Stimulated activated CD8-positive, alpha-beta memory T cell treated with anti-CD3 and anti-CD28 coated beads, Interleukin-2, amount 100 ng/mL, for 1 hour (primary cell): ENCODE results near the gene EHD2.
"Not testable (repeated sequence)": the region's sequence is repeated elsewhere in the genome, so short reads cannot be mapped to it uniquely, and the experiment has no call there.

Experiments used
- DNase-seq, 2 donors: peaks; one replicate each; pipeline ENCODE4 v3.0.0-alpha.2; 2020; ENCODE audit warnings: low read depth in 2 of 2

The EHD2 gene

DNA sequence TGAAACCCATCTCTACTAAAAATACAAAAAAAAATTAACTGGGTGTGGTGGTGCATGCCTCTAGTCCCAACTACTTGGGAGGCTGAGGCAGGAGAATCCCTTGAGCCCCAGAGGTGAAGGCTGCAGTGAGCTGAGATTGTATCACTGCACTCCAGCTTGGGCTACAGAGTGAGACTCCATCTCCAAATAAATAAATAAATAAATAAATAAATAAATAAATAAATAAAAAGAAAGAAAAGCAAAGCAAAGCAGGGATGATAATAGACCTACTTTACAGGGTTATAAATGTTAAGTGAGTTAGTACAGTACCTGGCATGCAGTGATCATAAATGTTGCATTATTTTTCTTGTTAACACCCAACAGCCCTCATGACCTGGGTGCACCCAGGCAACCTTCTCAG is 1.6 kb downstream of the EHD2 start:
- DNase-seq = not testable (repeated sequence)

DNA sequence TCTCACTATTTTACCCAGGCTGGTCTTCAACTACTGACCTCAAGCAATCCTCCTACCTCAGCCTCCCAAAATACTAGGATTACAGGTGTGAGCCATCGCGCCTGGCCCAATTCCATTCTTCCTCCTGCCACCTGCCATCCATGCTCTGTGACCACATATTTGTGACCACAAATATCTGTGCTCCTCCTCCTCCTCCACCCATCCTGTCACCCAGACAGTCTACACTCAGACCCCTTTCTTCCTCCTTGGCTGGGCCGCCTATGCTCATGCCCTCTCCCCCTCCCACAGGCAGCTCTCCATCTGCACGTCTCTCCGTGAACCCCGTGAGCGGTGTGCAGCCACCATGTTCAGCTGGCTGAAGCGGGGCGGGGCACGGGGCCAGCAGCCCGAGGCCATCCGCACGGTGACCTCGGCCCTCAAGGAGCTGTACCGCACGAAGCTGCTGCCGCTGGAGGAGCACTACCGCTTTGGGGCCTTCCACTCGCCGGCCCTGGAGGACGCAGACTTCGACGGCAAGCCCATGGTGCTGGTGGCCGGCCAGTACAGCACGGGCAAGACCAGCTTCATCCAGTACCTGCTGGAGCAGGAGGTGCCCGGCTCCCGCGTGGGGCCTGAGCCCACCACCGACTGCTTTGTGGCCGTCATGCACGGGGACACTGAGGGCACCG is 3.2 kb downstream of the EHD2 start:
- DNase-seq = no peak

DNA sequence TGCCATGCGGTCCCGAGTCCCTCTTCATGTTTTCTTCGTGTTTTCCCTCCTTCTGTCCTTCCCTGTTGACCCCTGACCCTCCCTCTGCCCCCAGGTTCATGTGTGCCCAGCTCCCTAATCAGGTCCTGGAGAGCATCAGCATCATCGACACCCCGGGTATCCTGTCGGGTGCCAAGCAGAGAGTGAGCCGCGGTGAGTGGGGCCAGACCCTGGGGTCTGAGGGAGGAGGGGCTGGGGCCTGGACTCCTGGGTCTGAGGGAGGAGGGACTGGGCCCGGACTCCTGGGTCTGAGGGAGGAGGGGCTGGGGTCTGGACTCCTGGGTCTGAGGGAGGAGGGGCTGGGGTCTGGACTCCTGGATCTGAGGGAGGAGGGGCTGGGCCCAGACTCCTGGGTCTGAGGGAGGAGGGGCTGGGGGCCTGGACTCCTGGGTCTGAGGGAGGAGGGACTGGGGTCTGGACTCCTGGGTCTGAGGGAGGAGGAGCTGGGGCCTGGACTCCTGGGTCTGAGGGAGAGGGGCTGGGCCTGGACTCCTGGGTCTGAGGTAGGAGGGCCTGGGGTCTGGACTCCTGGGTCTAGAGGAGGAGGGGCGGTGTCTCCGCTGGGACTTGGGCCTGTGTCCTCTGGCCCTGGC is 5.3 kb downstream of the EHD2 start:
- DNase-seq = not testable (repeated sequence)

DNA sequence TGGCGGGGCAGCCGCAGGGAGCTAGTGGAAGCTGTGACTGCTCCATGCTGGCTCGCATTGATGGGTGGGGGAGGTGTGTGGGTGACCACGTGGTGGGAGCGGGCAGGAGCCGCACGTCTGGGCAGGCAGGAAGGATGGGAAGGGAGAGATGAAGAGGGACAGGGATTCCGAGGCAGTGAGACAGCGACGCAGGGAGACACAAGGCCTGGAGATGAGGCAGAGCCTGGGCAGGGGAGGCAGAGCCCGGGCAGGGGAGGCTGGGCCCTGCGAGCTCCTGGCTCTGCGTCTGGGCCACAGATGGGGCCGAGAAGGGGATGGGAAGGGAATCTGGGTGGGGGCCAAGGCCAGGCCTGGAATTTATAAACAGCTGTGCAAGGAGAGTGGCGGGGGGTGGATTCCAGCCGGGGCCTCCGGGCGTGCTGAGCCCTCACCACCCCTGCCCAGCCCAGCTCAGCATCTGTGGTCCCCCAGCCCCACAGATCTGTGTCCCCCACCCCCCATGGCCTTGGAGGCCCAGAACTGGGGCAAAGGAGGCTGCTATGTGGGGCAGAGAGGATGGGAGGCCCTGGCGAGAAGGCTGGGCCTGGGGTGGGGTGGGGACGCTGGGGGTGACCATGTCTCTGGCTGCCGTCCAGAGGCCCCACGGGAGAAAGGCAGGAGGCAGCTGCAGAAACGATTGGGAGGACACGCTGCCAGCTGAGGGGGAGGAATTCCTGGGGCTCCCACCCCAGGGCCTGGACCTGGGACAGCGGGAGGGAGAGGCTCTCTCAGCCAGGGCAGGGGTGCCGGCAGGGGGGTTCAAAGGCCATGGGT is 6.0 kb downstream of the EHD2 start:
- no peak for DNase-seq

DNA sequence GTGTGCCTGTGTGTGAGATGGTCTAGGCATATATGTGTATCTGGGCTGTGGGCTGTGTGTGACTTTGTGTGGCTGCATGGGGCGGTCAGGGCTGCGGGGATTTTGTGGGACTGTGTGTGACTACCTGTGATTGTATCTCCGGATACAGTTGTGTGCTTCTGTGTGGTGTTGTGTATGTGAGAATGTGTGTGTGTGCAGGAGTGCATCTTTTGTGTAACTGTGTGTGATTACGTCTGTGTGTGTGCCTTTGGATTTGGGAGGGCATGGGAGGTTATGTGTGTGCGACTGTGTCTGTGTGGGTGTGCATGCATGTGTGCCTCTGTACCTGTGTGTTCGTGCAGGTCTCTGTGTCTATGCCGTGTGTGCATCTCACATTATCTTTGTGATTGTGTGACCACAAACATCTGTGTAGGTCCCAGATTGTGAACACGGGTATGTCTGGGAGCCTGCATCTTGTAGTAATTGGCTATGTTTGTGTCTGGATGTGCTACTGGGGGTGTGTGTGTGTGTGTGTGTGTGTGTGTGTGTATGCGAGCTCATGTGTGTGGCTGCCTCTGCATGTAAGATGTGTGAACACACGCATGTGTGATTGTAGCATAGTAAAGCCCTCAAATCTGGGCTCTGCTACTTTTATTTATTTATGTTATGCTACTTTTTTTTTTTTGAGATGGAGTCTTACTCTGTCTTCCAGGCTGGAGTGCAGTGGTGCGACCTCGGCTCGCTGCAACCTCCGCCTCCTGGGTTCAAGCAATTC is 7.6 kb downstream of the EHD2 start:
- no peak for DNase-seq

DNA sequence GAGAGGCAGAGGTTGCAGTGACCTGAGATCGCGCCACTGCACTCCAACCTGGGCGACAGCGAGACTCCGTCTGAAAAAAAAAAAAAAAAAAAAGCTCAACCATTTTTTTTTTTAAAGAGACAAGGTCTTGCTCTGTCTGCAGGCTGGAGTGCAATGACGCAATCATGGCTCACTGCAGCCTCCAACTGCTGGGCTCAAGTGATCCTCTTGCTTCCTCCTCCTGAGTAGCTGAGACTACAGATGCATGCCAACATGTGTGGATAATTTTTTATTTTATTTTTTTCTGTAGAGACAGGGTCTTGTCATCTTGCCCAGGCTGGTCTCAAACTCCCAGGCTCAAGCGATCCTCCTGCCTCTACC is 10.3 kb downstream of the EHD2 start:
- DNase-seq = no peak

DNA sequence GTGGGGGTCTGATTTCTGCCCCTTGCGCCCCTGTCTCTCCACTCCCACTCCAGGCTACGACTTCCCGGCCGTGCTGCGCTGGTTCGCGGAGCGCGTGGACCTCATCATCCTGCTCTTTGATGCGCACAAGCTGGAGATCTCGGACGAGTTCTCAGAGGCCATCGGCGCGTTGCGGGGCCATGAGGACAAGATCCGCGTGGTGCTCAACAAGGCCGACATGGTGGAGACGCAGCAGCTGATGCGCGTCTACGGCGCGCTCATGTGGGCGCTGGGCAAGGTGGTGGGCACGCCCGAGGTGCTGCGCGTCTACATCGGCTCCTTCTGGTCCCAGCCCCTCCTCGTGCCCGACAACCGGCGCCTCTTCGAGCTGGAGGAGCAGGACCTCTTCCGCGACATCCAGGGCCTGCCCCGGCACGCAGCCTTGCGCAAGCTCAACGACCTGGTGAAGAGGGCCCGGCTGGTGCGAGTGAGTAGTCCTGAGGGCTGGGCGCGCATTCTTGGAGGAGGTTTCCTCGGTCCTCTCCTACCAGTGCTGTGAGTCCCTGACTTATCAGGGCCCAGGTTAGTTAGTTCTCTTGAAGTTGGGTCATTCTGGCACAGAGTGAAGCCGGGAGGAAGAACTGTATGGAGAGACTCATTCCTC is 12.7 kb downstream of the EHD2 start:
- DNase-seq = no peak

DNA sequence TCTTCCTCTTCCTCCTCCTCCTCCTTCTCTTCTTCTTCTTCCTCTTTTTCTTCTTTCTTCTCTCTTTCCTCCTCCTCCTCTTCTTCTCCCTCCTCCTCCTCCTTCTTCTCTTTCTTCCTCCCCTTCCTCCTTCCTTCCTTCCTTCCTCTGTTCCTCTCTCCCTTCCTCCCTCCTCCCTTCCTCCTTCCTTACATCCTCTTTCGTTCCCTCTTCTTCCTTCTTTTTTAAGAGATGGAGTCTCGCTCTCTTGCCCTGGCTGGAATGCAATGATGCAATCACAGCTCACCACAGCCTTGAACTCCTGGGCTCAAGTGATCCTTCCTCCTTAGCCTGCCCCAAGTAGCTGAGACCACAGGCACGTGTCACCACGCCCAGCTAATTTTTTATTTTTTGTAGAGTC is 13.2 kb downstream of the EHD2 start:
- no peak for DNase-seq

DNA sequence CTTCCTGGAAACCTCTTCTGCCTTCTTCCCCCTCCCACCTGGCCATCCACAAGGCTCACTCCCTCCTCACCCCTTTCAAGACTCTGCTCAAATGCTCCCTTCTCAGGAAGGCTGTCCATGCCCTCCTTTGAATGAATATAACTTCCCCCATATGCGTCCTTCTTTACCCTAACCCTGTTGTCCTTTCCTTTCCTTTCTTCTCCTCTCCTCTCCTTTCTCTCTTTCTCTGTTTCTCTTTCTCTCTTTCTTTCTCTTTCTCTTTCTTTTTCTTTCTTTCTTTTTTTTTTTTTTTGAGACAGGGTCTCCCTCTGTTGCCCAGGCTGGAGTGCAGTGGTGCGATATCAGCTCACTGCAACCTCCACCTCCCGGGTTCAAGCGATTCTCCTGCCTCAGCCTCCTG is 15.1 kb downstream of the EHD2 start:
- not testable (repeated sequence) for DNase-seq

DNA sequence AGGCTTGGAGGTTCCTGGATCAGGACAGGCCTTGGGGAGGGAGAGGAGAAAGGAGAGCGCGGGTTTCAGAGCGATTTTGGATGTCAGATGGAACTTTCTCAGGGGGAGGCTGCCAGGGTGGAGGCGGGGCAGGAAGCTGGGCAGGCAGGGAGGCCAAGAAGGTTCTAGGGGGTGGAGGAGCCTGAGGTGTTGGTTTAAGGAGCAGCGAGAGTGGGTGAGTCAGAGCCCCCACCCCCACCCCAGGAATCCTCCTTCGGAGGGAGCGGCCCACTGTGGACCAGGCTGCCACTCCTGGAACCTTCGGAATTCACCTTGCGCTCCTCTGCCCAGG is 16.2 kb downstream of the EHD2 start:
- DNase-seq = no peak

DNA sequence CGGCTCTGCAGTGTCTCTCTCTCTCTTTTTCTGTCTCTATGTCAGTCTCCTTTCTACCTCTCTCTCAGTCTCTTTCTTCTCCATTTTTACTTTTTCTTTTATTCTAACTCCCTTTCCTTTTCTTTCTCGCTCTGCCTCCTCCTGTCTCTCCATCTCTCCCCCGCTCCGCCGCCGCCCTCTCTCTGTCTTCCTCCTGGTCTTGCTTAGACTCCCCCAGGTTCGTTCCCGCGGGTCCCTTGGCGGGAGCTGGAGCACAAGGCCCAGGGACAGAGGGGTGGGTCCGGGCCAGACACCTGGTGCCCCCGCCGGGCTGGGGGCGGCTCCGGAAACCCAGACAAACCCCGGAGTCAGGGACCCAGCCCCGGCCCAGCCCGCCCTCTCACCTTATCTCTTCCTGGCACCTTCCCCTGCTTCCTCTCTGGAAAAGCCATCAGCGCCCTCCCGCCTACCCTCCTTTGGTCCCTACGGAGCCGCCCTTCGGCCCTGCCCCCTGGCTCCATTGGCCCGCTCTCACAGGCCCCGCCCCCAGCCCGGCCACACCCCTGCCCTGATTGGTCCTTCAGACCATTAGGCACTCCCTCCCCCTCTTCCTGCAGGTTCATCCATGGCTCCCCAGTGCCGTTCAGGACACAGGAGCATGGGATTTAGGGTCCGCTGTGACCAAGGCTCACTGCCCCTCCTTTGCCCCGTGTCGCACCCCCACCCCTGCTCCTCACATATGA is 16.7 kb downstream of the EHD2 start:
- no peak for DNase-seq

DNA sequence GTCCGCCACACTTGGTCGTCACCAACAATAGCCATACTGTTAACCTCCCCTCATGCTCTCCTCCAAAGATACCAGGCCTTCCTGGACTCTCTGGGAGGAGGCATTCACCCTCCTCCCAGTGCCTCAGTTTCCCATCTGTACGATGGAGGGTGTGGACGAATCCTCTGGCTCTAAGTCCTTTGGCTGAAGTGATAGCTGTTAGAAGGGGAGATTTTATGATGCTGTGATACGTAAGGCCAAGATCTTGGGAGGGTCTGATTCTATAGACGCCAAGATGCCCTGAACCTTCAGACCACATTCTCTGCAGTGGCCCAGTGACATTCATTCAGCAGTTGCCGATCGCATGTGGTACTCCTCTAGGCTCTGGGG is 17.3 kb downstream of the EHD2 start:
- DNase-seq = no peak

DNA sequence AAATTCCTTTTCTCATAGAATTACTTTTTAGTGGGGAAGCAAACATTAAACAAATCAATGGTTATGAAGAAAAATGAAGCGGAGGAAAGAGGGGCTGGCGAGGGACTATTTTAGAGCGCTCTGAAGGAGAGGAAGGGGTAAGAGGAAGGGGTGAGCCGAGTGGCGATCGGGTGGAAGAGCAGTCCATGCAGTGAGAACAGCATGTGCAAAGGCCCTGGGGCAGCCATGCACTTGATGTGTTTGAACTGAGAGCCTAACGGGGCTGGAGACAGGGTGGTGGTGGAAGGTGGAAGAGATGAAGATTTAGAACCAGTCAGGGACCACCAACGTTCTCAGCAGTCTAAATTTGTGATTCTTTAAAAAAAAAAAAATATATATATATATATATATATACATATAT is 17.7 kb downstream of the EHD2 start:
- no peak for DNase-seq

DNA sequence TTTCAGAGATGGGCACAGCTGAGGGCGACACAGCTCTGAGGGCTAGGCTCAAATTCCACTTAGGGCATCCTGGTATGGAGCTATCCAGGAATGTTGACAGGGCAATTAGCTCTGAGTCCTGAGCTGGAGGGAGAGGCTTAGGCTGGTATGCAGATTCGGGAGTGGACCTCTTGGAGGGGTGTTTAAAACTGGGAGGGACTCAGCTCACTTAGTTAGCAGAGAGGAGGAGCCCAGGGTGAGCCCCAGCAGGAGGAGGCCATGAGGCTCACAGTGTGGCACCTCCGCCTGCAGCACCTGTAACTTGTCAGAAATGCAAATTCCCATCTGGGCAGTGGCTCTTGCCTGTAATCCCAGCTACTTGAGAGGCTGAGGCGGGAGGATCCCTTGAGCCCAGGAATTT is 21.9 kb downstream of the EHD2 start:
- DNase-seq = no peak

DNA sequence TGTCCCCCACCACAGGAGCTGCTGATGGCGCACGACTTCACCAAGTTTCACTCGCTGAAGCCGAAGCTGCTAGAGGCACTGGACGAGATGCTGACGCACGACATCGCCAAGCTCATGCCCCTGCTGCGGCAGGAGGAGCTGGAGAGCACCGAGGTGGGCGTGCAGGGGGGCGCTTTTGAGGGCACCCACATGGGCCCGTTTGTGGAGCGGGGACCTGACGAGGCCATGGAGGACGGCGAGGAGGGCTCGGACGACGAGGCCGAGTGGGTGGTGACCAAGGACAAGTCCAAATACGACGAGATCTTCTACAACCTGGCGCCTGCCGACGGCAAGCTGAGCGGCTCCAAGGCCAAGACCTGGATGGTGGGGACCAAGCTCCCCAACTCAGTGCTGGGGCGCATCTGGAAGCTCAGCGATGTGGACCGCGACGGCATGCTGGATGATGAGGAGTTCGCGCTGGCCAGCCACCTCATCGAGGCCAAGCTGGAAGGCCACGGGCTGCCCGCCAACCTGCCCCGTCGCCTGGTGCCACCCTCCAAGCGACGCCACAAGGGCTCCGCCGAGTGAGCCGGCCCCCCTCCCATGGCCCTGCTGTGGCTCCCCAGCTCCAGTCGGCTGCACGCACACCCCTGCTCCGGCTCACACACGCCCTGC is 27.8 kb downstream of the EHD2 start:
- DNase-seq = no peak

DNA sequence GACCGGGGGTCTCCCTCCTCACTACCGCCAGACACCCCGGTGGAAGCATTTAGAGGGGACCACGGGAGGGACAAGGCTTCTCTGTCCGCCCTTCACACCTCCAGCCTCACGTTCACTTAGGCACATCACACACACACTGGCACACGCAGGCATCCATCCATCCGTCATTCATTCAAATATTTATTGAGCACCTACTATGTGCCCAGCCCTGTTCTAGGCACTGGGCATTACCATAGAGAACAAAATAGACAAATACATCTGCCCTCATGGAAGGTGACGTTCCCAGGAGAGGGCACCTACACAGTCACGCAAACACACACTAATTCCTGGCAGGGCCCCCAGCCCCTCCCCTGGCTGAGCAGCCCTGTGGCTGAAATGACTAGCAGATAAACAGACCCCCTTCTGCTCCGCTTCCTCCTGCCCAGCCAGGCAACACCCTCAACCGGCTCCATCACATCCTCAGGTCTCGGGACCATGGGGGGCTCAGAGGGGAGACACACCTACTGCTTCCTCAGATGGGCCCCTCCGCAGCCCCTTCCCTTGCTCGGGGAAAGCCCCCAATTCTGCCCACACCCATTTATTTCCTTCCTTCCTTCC is 28.4 kb downstream of the EHD2 start:
- DNase-seq = no peak

DNA sequence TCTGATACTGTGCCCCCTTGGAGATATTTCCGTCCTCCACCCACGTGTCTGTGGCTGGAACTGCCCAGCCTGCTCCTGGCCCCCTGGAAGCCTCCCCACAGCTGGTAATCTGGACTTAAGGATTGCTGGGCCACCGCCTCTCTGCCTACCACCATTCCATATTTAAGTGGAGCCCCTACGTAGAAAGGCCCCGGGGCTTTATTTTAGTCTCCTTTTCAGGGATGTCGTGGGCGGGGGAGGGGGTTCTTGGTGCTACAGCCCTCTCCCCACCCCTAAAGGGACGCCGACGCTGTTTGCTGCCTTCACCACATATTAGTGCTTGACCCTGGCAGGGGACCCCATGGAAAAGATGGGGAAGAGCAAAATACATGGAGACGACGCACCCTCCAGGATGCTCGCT is 29.4 kb downstream of the EHD2 start:
- no peak for DNase-seq

DNA sequence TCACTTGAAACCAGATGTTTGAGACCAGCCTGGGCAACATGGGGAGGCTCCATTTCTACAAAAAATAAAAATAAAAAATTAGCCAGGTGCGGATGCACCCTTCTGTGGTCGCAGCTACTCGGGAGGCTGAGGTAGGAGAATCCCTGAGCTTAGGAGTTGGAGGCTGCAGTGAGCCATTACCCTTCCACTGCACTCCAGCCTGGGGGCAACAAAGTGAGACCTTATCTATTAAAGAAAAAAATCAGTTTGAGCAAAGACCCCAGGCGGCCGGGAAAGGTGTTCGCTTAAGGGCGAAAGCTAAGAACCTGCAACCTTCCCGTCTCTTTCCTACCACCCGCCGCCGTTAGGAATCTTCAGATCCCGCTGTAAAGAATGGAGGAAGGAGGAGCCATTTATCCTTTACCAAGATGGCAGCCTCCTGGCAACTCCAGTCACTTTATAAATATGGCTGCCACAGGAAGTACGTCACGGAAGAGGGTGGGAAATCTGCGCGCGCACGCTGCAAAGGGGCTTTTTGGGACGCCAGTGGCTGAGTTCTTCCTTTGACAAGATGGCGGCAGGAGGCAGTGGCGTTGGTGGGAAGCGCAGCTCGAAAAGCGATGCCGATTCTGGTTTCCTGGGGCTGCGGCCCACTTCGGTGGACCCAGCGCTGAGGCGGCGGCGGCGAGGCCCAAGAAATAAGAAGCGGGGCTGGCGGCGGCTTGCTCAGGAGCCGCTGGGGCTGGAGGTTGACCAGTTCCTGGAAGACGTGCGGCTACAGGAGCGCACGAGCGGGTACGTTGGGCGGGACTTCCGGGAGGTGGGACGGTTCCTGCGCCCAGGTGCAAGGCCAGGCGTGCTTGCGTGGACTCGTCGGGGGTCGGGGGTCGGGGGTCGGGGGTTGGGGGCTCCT is 32.0 kb downstream of the EHD2 start, which contains the start of gene NOP53:
NOP53 (plus strand) TSS at position 537 of the 892 bp plus-strand sequence; CDS start at position 551, 14 bp downstream.
- peak; percentile 95 to 98 for DNase-seq

DNA sequence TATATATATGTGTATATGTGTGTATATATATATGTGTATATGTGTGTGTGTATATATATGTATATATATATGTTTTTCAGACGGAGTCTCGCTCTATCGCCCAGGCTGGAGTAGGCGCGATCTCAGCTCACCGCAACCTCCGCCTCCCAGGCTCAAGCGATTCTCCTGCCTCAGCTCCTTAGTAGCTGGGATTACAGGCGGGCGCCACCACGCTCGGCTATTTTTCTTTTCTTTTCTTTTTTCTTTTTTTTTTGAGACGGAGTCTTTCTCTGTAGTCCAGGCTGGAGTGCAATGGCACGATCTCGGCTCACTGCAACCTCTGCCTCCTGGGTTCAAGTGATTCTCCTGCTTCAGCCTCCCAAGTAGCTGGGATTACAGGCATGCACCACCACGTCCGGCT is 32.9 kb downstream of the EHD2 start:
- DNase-seq = not testable (repeated sequence)
